Neuronal stem cell (in vitro differentiated cells): Measurements from ENCODE around the gene SLC13A2.
A peak's percentile ranks its signal among the peaks of the same experiment; 100 is the strongest.
"Not testable (repeated sequence)": the region's sequence is repeated elsewhere in the genome, so short reads cannot be mapped to it uniquely, and the experiment has no call there.

Source experiments
- DNase-seq: peaks from one replicate; pipeline ENCODE4 v3.0.0-alpha.2; 2013; ENCODE audit warnings: low spot score
- H2AFZ ChIP-seq: one replicate; pipeline ENCODE4 v1.6.1; 2013; ENCODE audit warnings: mild to moderate bottlenecking, low read length, inconsistent platforms
- H2AK5ac ChIP-seq: 2 replicates; pipeline ENCODE4 v1.6.1; 2013; ENCODE audit warnings: low read depth, mild to moderate bottlenecking, inconsistent platforms, low read length, moderate library complexity, mixed read lengths
- H2BK120ac ChIP-seq: 2 replicates; pipeline ENCODE4 v1.6.1; 2013; ENCODE audit warnings: low read depth, mild to moderate bottlenecking, inconsistent platforms, low read length, moderate library complexity, mixed read lengths
- H2BK12ac ChIP-seq: one replicate; pipeline ENCODE4 v1.6.1; 2013; ENCODE audit warnings: low read length, inconsistent platforms
- H2BK15ac ChIP-seq: 2 replicates; pipeline ENCODE4 v1.6.1; 2013; ENCODE audit warnings: mild to moderate bottlenecking, low read length, inconsistent platforms, mixed read lengths
- H2BK5ac ChIP-seq: one replicate; pipeline ENCODE4 v1.6.1; 2013; ENCODE audit warnings: inconsistent platforms, mild to moderate bottlenecking, low read length, moderate library complexity
- H3K14ac ChIP-seq: one replicate; pipeline ENCODE4 v1.6.1; 2013; ENCODE audit warnings: low read length, inconsistent platforms
- H3K18ac ChIP-seq: 2 replicates; pipeline ENCODE4 v1.6.1; 2013; ENCODE audit warnings: low read length, inconsistent platforms
- H3K23ac ChIP-seq: 2 replicates; pipeline ENCODE4 v1.6.1; 2013; ENCODE audit warnings: low read depth, mild to moderate bottlenecking, mixed read lengths, low read length, inconsistent platforms; ENCODE audit not compliant: poor library complexity
- H3K27ac ChIP-seq: replicated peaks from 3 replicates; pipeline ENCODE4 v1.5.1; 2013; ENCODE audit warnings: low read length, inconsistent platforms
- H3K27me3 ChIP-seq, 3 experiments: 2 replicates each; pipeline ENCODE4 v1.6.1; 2013; ENCODE audit warnings: low read length in 3 of 3, mild to moderate bottlenecking in 2 of 3, inconsistent platforms in 1 of 3, low read depth in 1 of 3, mixed read lengths in 1 of 3, moderate library complexity in 1 of 3; ENCODE audit not compliant: control insufficient read depth in 3 of 3, insufficient read depth in 3 of 3
- H3K36me3 ChIP-seq, 2 donors: replicated peaks in 1 of 2; 2 replicates each; pipeline ENCODE4 v1.6.1; 2013; ENCODE audit warnings: low read length in 2 of 2; ENCODE audit not compliant: control insufficient read depth in 2 of 2, insufficient read depth in 2 of 2
- H3K4ac ChIP-seq: 2 replicates; pipeline ENCODE4 v1.6.1; 2013; ENCODE audit warnings: inconsistent platforms, mild to moderate bottlenecking, low read length, moderate library complexity
- H3K4me1 ChIP-seq, 2 donors: 1 replicate in 1 of 2; 2 replicates in 1 of 2; pipeline ENCODE4 v1.6.1; 2013; ENCODE audit warnings: low read length in 2 of 2, low read depth in 1 of 2; ENCODE audit not compliant: control insufficient read depth in 2 of 2, insufficient read depth in 1 of 2
- H3K4me2 ChIP-seq: one replicate; pipeline ENCODE4 v1.6.1; 2013; ENCODE audit warnings: mild to moderate bottlenecking, low read length, inconsistent platforms; ENCODE audit not compliant: insufficient read depth, poor library complexity, severe bottlenecking
- H3K4me3 ChIP-seq, 2 donors: 2 replicates each; pipeline ENCODE4 v1.5.1; 2013; ENCODE audit warnings: low read length in 2 of 2, mild to moderate bottlenecking in 2 of 2, inconsistent platforms in 1 of 2, moderate library complexity in 1 of 2
- H3K79me1 ChIP-seq: one replicate; pipeline ENCODE4 v1.6.1; 2013; ENCODE audit warnings: low read depth, mild to moderate bottlenecking, inconsistent platforms, low read length, moderate library complexity
- H3K9ac ChIP-seq: one replicate; pipeline ENCODE4 v1.6.1; 2013; ENCODE audit warnings: mild to moderate bottlenecking, low read depth, low read length, inconsistent platforms; ENCODE audit not compliant: poor library complexity
- H3K9me3 ChIP-seq, 2 donors: replicated peaks in 1 of 2; 2 replicates each; pipeline versions ENCODE3 to v1.6.1; 2013; ENCODE audit warnings: low read length in 2 of 2, mild to moderate bottlenecking in 2 of 2, inconsistent platforms in 1 of 2, low read depth in 1 of 2, mixed read lengths in 1 of 2, moderate library complexity in 1 of 2; ENCODE audit not compliant: control insufficient read depth in 2 of 2, insufficient read depth in 1 of 2
- H4K8ac ChIP-seq: one replicate; pipeline ENCODE4 v1.6.1; 2013; ENCODE audit warnings: low read depth, mild to moderate bottlenecking, inconsistent platforms, low read length, moderate library complexity
- H4K91ac ChIP-seq: one replicate; pipeline ENCODE4 v1.6.1; 2013; ENCODE audit warnings: low read length, low read depth, mild to moderate bottlenecking, inconsistent platforms; ENCODE audit not compliant: poor library complexity
- WGBS, 2 donors: extraction: QIAGEN DNeasy Blood & Tissue Kit; methylation state at CpG; one replicate each; pipeline ENCODE4 v1.1.7; 2013; ENCODE audit warnings: missing lambda C conversion rate in 2 of 2, mixed read lengths in 1 of 2; ENCODE audit not compliant: insufficient read length in 2 of 2, insufficient replicate concordance in 1 of 2; ENCODE audit errors: extremely low coverage in 2 of 2; 5-methylcytosine and 5-hydroxymethylcytosine counted together

Gene SLC13A2

DNA sequence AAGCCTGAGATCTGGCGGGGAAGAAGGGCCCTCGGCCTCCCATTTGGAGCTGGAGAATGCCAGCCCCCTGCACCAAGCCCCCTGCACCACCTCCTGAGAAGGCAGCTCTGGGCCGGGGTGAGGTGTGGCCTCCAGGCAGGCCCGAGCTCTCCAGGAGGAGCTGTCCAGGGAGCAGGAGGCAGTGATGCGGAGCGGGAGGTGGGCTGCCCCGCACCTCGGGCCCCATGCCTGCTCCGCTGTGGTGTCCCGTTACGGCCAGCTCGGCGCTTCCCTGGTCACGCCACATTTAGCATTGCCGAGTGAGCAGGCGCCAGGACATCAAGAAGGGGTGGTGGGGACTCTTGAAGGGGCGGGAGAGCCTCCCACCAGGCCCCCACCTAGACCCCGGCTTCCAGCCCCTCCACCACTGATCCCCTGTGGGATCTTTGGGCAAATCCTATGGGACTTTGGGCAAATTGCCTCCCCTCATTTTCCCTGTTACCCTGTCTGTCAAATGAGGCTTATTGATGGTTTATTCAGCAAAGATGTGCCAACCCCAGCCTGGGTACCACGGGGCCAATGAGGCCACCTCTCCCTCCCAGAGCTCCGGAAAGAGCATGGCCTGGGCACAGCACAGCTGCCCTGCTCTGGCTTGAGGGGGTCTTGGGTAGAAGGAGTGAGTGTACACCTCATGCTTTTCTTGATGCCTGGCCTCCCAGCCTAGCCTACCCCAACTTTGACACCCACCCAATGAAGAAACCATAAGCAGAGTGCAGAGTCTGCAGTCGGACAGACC lies 48.1 kb downstream of the SLC13A2 start:
- H3K23ac ChIP-seq, result no peak overlapping the region
- peak overlapping the region; percentile 17 for H2BK5ac ChIP-seq
- peaks cover 0 to 37% (median 0%) of the 10 kb centered on the region in 3 experiments for H3K27me3 ChIP-seq
- H2BK15ac ChIP-seq, result peak overlapping the region; percentile 95
- H3K9ac ChIP-seq, result no peak overlapping the region
- peaks cover 9 to 12% of the 10 kb centered on the region in 2 donors for H3K4me1 ChIP-seq
- H3K4me3 ChIP-seq, result no peak overlapping the region
- H3K27ac ChIP-seq, result no peak overlapping the region
- H3K9me3 ChIP-seq, result no peaks in the 10 kb centered on the region
- no peak overlapping the region for H4K91ac ChIP-seq
- H3K4ac ChIP-seq, result no peak overlapping the region
- no peaks in the 10 kb centered on the region for H3K79me1 ChIP-seq
- peak overlapping the region; percentile 20 for H2AK5ac ChIP-seq
- H3K18ac ChIP-seq, result peak overlapping the region; percentile 59
- peak overlapping the region; percentile 16 for H2BK120ac ChIP-seq
- H2BK12ac ChIP-seq, result no peak overlapping the region
- H2AFZ ChIP-seq, result no peak overlapping the region
- H4K8ac ChIP-seq, result no peak overlapping the region
- no CpG with 5 or more reads among the region's 21 CpGs for WGBS, 2 donors
- H3K4me2 ChIP-seq, result no peak overlapping the region
- H3K14ac ChIP-seq, result peak overlapping the region; percentile 71
- DNase-seq, result no peak
- no peaks in the 10 kb centered on the region for H3K36me3 ChIP-seq

DNA sequence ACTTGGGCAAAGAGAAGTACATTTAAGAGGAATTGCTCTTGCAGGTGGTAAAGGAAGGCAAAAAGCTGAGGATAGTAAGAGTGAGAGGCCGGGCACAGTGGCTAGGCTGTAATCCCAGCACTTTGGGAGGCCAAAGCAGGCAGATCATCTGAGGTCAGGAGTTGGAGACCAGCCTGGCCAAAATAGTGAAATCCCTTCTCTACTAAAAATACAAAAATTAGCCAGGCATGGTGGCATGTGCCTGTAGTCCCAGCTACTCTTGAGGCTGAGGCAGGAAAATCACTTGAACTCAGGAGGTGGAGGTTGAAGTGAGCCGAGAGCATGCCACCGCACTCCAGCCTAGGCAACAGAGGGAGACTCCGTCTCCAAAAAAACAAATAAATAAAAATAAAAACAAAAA lies 48.8 kb downstream of the SLC13A2 start:
- not testable (repeated sequence) for H3K9me3 ChIP-seq
- WGBS, 2 donors, result no CpG with 5 or more reads among the region's 4 CpGs

DNA sequence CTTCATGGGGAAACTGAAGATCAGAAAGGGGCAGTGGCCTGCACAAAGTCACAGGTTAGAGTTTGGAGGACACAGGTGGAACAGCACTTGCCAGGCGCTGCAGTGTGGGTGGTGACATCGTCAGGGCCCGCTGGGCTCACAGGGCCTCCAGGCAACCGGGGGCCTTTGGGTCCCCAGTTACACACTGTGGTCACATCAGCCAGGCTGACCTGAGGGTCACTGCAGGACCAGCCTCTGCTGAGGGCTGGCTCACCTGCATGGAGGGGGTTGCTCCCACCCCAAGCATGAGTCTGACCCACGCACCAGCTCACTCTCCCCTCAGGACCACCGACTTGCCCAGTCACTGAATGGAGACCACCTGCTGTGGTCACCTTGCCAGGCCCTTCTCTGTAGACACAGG lies 49.7 kb downstream of the SLC13A2 start:
- Histone ChIP-seq H2BK120ac (no peak overlapping the region), H3K4me3 (no peak overlapping the region), H3K18ac (peak overlapping the region; percentile 36), H3K9me3 (no peaks in the 10 kb centered on the region), H3K27me3 (peaks cover 0 to 37% (median 0%) of the 10 kb centered on the region in 3 experiments), H4K91ac (no peak overlapping the region), H3K23ac (no peak overlapping the region), H3K4ac (no peak overlapping the region), H3K79me1 (no peaks in the 10 kb centered on the region), H2BK12ac (no peak overlapping the region), H2BK15ac (peak overlapping the region; percentile 82), H3K14ac (peak overlapping the region; percentile 97), H3K4me1 (peaks cover 9 to 18% of the 10 kb centered on the region in 2 donors), H3K36me3 (no peaks in the 10 kb centered on the region), H2AFZ (no peak overlapping the region), H2AK5ac (peak overlapping the region; percentile 47), H3K27ac (no peak overlapping the region), H2BK5ac (no peak overlapping the region), H3K4me2 (no peak overlapping the region), H3K9ac (no peak overlapping the region), H4K8ac (no peak overlapping the region)
- WGBS, 2 donors, result no CpG with 5 or more reads among the region's 6 CpGs
- DNase-seq, result no peak

More for the DNA sequence above, 48.8 kb downstream of the SLC13A2 start:
- not testable (repeated sequence) for H3K14ac ChIP-seq, H2BK5ac ChIP-seq, H3K27ac ChIP-seq, H3K4me2 ChIP-seq, H3K79me1 ChIP-seq, H3K4ac ChIP-seq, H4K91ac ChIP-seq, DNase-seq, H2BK15ac ChIP-seq, H3K9ac ChIP-seq, H2AFZ ChIP-seq, H2BK12ac ChIP-seq, H3K36me3 ChIP-seq, H3K4me3 ChIP-seq, H3K18ac ChIP-seq, H2BK120ac ChIP-seq, H4K8ac ChIP-seq, H3K23ac ChIP-seq, H2AK5ac ChIP-seq
- Histone ChIP-seq H3K27me3 (peaks cover 0 to 37% (median 0%) of the 10 kb centered on the region in 3 experiments), H3K4me1 (peaks cover 9 to 15% of the 10 kb centered on the region in 2 donors)

DNA sequence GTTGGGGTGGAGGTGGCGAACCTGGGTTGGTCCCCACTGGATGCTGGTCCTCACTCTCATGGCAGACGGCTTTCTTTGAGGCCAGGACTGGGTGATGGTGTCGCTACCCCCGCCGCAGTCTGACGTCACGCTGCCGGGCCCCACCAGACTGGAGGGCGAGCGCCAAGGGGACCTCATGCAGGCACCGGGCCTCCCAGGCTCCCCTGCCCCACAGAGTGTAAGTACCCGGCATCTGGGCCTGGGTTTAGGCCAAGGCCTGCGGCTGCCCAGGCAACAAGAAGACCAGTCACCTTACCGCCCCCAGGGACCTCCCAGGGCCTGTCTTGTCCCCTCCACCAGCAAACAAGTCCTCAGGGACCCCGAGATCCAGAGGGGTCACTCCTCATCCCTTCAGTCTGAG lies 50.4 kb downstream of the SLC13A2 start:
- H3K4me3 ChIP-seq, result no peak overlapping the region

More for the DNA sequence above, 50.4 kb downstream of the SLC13A2 start:
- Histone ChIP-seq H3K9ac (no peak overlapping the region), H3K23ac (no peak overlapping the region), H2BK12ac (no peak overlapping the region), H3K14ac (no peak overlapping the region), H3K18ac (peak overlapping the region; percentile 40), H2BK15ac (no peak overlapping the region), H3K36me3 (no peaks in the 10 kb centered on the region), H4K8ac (no peak overlapping the region), H2BK120ac (no peak overlapping the region), H3K27ac (no peak overlapping the region), H3K4me1 (peaks cover 12 to 24% of the 10 kb centered on the region in 2 donors), H2AFZ (no peak overlapping the region), H3K4ac (no peak overlapping the region), H3K9me3 (no peaks in the 10 kb centered on the region), H2AK5ac (peak overlapping the region; percentile 37), H4K91ac (no peak overlapping the region), H3K79me1 (no peaks in the 10 kb centered on the region), H3K4me2 (no peak overlapping the region), H2BK5ac (no peak overlapping the region), H3K27me3 (peaks cover 0 to 37% (median 0%) of the 10 kb centered on the region in 3 experiments)
- WGBS, 2 donors, result no CpG with 5 or more reads among the region's 15 CpGs
- no peak for DNase-seq
